Heart right ventricle (tissue), 16 donors: ENCODE data around the gene NRGN. TPM values are rescaled to one million over a fixed set of nuclear protein-coding genes. Genes with fewer than 3 reads are reported as not detected.

Source experiments
- ATAC-seq, 8 donors: fragments of 200-7000 bp; cut with Tn5 transposase; one replicate each; pipeline ENCODE4 v1.9.1; 2020; ENCODE audit warnings: mild to moderate bottlenecking in 8 of 8, moderate library complexity in 8 of 8, moderate number of reproducible peaks in 1 of 8
- DNase-seq, 2 donors: peaks; one replicate each; pipeline ENCODE4 v3.0.0-alpha.2; 2020
- H3K27ac ChIP-seq, 10 donors: fragments of 200-600 bp; sonication (generic) in 2 of 10; one replicate each; pipeline versions ENCODE4 v1.5.0 to v1.8.0; 2020 to 2022; ENCODE audit warnings: mild to moderate bottlenecking in 3 of 10
- H3K27me3 ChIP-seq, 7 donors: fragments of 200-600 bp; one replicate each; pipeline ENCODE4 v1.8.0; 2021 to 2022; ENCODE audit warnings: mild to moderate bottlenecking in 2 of 7
- H3K36me3 ChIP-seq, 9 donors: fragments of 200-600 bp; sonication (generic) in 1 of 9; one replicate each; pipeline versions ENCODE4 v1.5.0 to v1.8.0; 2020 to 2022; ENCODE audit warnings: mild to moderate bottlenecking in 2 of 9
- H3K4me1 ChIP-seq, 9 donors: fragments of 200-600 bp; sonication (generic) in 1 of 9; one replicate each; pipeline versions ENCODE4 v1.5.0 to v1.8.0; 2020 to 2022; ENCODE audit warnings: mild to moderate bottlenecking in 4 of 9
- H3K4me3 ChIP-seq, 10 donors: fragments of 200-600 bp; sonication (generic) in 2 of 10; one replicate each; pipeline versions ENCODE4 v1.5.0 to v1.8.0; 2020 to 2022; ENCODE audit warnings: mild to moderate bottlenecking in 7 of 10, moderate library complexity in 2 of 10
- H3K9me3 ChIP-seq, 11 donors: fragments of 200-600 bp in 10 of 11; sonication (generic) in 2 of 11; one replicate each; pipeline versions ENCODE4 v1.5.0 to v1.8.0; 2013 to 2022; ENCODE audit warnings: mild to moderate bottlenecking in 2 of 11, control low read depth in 1 of 11, moderate library complexity in 1 of 11
- WGBS, 2 donors: extraction: QIAGEN DNeasy Blood & Tissue Kit; methylation state at CpG; one replicate each; pipeline ENCODE4 v1.1.7; 2013; ENCODE audit warnings: inconsistent platforms in 1 of 2; 5-methylcytosine and 5-hydroxymethylcytosine counted together
- intact Hi-C, 10 donors: fragments of 100-400 bp; cut with DNase I; formaldehyde crosslinking; loops; one replicate each; pipeline versions ENCODE4 v1.11.1 to v1.14.2; 2022
- polyA plus RNA-seq, 2 donors: library from polyadenylated mRNA; stranded (reverse); fragments of 200-250 nt; gene quantifications; one replicate each; pipeline ENCODE4 v1.2.3, GENCODE V29; 2013
- total RNA-seq, 10 donors: library from RNA; stranded (reverse); fragmentation: NEBNext Ultra II Directional in 3 of 10; extraction: Animal tissue kit (Norgen Biotek cat#: 25700) in 3 of 10; gene quantifications; one replicate each; pipeline versions ENCODE4 v1.2.1 to v1.2.4, GENCODE V29; 2021 to 2023
- TF ChIP-seq, protein P1 (sequence below), 9 donors: fragments of 200-600 bp; sonication (generic) in 2 of 9; IDR thresholded peaks; one replicate each; pipeline versions ENCODE4 v1.5.0 to v1.8.0; 2021 to 2022; ENCODE audit warnings: antibody characterized with exemption in 9 of 9, mild to moderate bottlenecking in 5 of 9, moderate library complexity in 1 of 9
- donor health status: Arrhythmogenic right ventricular cardiomyopathy.
- donor health status: ischemic (EF 13 %, LVEDD 7.1; RV severe dilation, severe dysfunction).
- donor health status: healthy with polysubstance abuse.
- donor health status: DM: no; HTN: yes; CAD: no.
- donor health status: DM: no; HTN: no; CAD: no.
- donor health status: ischemic (EF 25% LVEDD 6.9; RV normal size, moderate dysfunction).
- donor health status: ischemic (EF 25% LVEDD 5.7; RV mildly dilated, moderate dysfunction).
- donor health status: healthy.
- donor health status: DM: yes; HTN: yes; CAD: no.
- donor health status: Ischemic cardiomyopathy.
- donor health status: ischemic (EF 35%, LVEDD 5.7; RV mildly dilated, moderate dysfunction).
- donor health status: nonischemic (EF 11% LVEDD 7.7; RV severe dilation, severe dysfunction).
- donor health status: DM: yes; HTN: yes; CAD: no.
- donor health status: PGD.
- donor health status: ischemic (EF 29% LVEDD 5.4; RV normal size, mild dysfunction).
- donor health status: nonischemic (EF 23%, LVEDD 6.1; RV moderate dilation, normal function).

The NRGN gene
- total and polyA plus RNA-seq, 12 donors: 1.5 to 26.0 (median 5.2) TPM

DNA sequence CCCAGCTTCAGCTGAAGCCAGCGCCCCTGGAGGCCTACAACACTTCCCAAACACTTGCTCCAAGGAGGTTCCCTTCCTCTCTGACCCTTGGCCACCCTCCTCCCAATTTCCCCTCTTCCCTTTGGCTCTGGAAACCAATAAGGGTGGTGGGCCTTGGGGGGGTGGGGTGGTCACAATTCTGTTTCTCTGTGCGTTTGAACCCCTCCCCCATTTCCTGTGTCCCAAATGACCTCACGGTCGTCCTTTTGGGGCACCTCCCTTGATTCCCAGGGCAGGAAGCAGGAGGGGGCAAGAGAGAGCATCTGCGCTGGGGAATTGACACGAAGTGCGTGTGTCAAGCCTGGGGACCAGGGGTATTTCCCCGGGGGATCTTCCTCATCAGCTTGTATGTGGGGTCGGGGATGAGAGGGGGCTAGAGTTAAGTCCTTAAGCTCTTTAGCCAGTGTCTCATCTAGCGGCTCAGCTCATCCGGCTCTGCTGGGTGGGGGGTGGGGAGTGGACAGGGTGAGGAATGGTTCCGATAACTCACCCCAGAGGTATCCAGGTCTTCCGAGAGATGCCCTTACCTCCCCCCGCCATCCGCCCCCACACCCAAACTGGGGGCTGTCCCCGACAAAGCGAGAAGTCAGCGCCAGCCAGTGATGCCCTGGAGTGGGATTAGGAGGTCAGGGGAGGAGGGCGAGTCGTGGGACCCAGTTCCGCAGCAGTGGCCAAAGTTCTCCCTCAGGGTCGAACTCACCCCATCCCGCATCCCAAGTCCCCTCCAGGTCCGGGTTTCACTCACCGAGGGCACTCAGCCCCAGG is 21.8 kb downstream of the NRGN start:
- Histone ChIP-seq H3K36me3 (peaks cover 0 to 34% (median 0%) of the 10 kb centered on the region in 9 donors), H3K4me1 (peaks cover 12 to 60% (median 53%) of the 10 kb centered on the region in 9 donors), H3K9me3 (no peaks in the 10 kb centered on the region), H3K27ac (peak overlapping the region; percentile 86 to 99 (median 98)), H3K27me3 (peaks cover 0 to 68% (median 53%) of the 10 kb centered on the region in 7 donors), H3K4me3 (peak overlapping the region; percentile 61 to 94 (median 78))
- ATAC-seq: peak in 7 of 8 donors; percentile 12 to 58 (median 26)
- TF ChIP-seq, protein P1, sequence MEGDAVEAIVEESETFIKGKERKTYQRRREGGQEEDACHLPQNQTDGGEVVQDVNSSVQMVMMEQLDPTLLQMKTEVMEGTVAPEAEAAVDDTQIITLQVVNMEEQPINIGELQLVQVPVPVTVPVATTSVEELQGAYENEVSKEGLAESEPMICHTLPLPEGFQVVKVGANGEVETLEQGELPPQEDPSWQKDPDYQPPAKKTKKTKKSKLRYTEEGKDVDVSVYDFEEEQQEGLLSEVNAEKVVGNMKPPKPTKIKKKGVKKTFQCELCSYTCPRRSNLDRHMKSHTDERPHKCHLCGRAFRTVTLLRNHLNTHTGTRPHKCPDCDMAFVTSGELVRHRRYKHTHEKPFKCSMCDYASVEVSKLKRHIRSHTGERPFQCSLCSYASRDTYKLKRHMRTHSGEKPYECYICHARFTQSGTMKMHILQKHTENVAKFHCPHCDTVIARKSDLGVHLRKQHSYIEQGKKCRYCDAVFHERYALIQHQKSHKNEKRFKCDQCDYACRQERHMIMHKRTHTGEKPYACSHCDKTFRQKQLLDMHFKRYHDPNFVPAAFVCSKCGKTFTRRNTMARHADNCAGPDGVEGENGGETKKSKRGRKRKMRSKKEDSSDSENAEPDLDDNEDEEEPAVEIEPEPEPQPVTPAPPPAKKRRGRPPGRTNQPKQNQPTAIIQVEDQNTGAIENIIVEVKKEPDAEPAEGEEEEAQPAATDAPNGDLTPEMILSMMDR (IDR thresholded peaks at IDR 0.05): peak in 3 of 9 donors; percentile 10 to 32 (median 10)
- intact Hi-C loops: loop anchor here in 9 of 10 donors (2.0 to 10.0 kb wide), 9 partner anchors 36 to 93 kb away; partner anchors contain the start of genes SIAE (in 5 of the 9), SPA17 (in 5 of the 9) and MSANTD2 (in 1 of the 9)
- DNase-seq: peak; percentile 29 to 81
- 14 to 15% methylated on average over 25 of the region's 25 CpGs for WGBS, 2 donors

DNA sequence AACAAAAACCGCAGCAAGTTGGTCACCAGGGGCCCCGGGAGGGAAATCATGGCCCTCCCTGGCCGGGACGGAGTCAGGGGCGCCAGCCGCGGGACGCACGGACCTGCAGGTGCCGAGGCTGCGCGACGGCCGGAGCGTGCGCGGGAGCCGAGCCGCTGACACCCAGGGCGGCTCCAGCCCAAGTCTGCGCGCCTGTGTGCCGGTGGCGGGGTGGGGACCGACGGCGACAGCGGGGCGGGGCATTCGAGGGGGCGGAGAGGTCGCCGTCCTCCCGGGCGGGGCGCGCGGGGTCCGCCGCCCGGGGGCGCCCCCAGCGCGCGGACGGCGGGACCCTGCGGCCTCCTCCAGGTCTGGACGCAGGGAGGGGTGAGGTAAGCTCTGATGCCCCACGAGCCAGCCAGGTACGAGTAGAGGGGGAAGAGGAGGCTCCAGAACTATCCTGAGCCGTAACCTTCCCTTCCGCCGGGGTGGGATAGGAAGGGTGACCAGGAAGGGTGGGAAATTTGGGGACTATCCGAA is 22.4 kb downstream of the NRGN start, which contains the start of gene ESAM:
Gene ESAM (minus strand): TSS at position 186 of the 519 bp plus-strand sequence. CDS start 136 bp downstream, at position 50.
- DNase-seq (peak; percentile 67 to 74), ATAC-seq (peak; percentile 20 to 61 (median 41))
- H3K36me3 ChIP-seq: peaks cover 0 to 34% (median 6%) of the 10 kb centered on the region in 9 donors
- peaks cover 7 to 55% (median 47%) of the 10 kb centered on the region in 9 donors for H3K4me1 ChIP-seq
- WGBS, 2 donors: 0 to 1% methylated on average over 54 to 55 of the region's 55 CpGs
- H3K9me3 ChIP-seq: no peaks in the 10 kb centered on the region
- intact Hi-C loops: loop anchor here in 9 of 10 donors (2.0 to 10.0 kb wide), 9 partner anchors 35 to 93 kb away; partner anchors contain the start of genes SIAE (in 5 of the 9), SPA17 (in 5 of the 9) and MSANTD2 (in 1 of the 9)
- peaks cover 0 to 62% (median 48%) of the 10 kb centered on the region in 7 donors for H3K27me3 ChIP-seq
- TF ChIP-seq, protein P1 (IDR thresholded peaks at IDR 0.05): no peak
- peak within 1 kb of the TSS; percentile 86 to 99 (median 98) for H3K27ac ChIP-seq
- H3K4me3 ChIP-seq: peak within 1 kb of the TSS; percentile 61 to 94 (median 78)

DNA sequence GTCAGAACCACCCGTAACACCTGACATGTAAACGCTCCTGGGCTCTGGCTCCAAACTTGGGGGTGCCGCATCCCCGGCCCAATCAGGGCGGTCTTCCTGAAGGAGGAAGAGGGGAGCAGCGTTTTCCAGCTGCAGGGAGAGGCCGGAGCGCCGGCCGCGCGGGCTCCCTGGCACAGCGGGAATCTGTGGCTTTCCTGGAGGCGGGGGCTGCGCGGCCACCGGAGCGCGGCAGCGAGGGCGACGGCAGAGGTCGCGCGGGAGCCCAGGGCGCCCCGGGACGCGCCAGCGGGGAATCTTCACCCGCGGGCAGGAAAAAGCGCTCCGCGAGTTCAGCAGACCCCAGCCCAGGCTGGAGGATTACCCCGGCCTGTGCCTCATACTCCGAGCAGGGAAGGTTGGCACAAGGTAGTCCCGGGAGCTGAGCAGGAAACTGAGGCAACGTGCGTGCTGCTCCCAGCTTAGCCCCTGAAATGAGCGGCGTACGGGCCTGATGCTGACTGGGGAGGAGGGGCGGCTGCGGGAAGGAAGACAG is 22.9 kb downstream of the NRGN start:
- ATAC-seq (peak in 2 of 8 donors; percentile 0 to 1), DNase-seq (peak in 1 of 2 donors; percentile 29)
- peak overlapping the region; percentile 61 to 94 (median 78) for H3K4me3 ChIP-seq
- H3K27me3 ChIP-seq: peaks cover 0 to 56% (median 47%) of the 10 kb centered on the region in 7 donors
- H3K4me1 ChIP-seq: peaks cover 7 to 50% (median 42%) of the 10 kb centered on the region in 9 donors
- H3K36me3 ChIP-seq: peaks cover 0 to 37% (median 12%) of the 10 kb centered on the region in 9 donors
- intact Hi-C loops: loop anchor here in 9 of 10 donors (1.0 to 10.0 kb wide), 10 partner anchors 35 to 94 kb away; partner anchors contain the start of genes SIAE (in 5 of the 9), SPA17 (in 5 of the 9) and MSANTD2 (in 1 of the 9)
- H3K9me3 ChIP-seq: no peaks in the 10 kb centered on the region
- H3K27ac ChIP-seq: peak overlapping the region; percentile 86 to 99 (median 98)
- TF ChIP-seq, protein P1 (IDR thresholded peaks at IDR 0.05): no peak
- WGBS, 2 donors: 1% methylated on average over 45 of the region's 45 CpGs
